GM18519 (cell line): ENCODE data around the gene ZNF598.
"Not testable (repeated sequence)": the region's sequence is repeated elsewhere in the genome, so short reads cannot be mapped to it uniquely, and the experiment has no call there.

Experiments
- ATAC-seq: cut with Tn5 transposase; IDR thresholded peaks from one replicate; pipeline ENCODE4 v1.9.1; 2021; ENCODE audit warnings: mild to moderate bottlenecking, moderate library complexity; ENCODE audit not compliant: unreplicated experiment, low FRiP score

Gene ZNF598

DNA sequence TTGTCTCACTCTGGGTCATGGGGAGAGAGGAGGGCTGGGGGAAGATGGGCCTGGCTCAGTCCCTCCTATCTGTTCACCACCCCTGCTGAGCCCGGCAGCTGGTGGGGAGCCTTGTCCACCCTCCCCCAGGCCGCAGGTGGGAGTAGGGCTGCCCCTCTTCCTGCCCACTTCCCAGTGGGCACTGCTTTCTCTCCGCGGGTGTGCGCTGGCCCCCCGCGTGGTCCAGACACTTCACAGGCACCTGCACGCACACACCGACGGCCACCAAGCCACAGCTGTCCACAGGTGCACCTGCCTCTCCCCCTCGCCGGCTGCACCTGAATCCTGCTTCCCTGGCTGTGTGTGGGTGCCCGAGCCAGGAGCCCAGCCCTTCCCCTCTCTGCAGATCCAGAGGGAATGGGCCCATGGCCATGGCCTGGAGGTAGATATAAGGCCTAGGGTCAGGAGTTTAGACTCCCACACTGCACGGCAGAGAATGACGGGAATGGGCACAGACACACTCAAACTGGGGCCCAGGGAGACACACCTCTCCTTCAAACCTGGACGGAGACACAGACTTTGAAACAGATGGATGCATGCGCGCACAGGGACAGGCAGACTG, 19.1 kb upstream of the ZNF598 start:
- ATAC-seq, result no peak

DNA sequence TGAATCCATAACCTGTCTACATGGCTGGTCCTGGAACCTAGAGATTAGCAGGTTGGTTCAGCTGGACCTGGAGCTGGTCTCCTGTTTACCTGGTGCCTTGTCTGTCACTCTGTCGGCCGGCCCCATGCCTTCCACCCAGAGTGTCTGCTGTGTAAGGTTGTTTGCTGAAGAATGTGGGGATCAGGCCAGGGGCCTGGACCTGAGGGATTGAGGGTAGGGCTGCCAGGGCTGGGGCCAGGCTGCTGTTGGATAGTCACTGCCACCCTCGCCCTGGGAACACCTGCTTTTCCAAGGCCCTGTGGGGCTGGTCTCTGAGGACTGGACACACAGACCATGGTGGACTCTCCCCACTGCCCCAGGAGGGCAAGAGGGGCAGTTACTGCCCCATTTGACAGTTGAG, 18.5 kb upstream of the ZNF598 start:
- ATAC-seq, result no peak

DNA sequence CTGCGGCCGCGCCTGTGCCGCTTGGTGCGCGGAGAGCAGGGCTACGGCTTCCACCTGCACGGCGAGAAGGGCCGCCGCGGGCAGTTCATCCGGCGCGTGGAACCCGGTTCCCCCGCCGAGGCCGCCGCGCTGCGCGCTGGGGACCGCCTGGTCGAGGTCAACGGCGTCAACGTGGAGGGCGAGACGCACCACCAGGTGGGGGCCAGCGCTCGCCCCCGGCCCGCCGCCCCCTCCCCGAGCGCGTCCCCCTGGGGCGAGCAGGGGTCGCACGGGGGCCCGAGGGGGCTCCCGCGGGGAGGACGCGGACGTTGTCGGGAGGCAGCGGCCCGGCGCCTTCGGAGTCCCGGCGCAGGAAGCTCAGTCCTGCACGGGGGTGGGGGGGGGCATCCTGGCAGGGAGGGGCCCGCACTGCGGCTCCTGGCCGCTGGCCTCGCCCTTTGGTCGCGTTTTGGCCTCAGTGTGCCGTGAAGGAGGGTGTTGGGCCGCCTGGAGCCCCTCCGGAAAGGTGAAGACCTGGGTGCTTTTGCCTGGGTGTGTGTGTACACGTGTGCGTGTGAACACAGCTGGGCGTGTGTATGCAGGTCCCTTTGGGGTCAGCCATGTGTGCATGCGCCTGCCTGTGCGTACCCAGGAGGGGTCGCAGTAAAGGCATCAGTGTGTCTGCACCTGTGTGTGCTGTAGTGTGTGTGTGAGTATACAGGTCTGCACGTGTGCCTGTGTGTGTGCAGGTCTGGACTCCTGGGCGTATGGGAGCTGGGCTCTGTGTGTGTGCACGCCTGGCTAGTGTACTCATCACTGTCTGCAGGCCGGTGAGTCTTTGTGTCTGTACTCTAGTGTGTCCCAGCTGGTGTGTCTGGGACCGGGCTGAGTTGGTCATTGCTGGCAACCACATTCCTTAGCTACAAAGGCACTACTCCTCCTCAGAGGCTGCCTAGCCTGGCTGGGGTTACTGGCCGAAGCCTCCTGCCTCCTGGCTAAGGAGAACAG, 17.7 kb upstream of the ZNF598 start:
- ATAC-seq, result no peak

DNA sequence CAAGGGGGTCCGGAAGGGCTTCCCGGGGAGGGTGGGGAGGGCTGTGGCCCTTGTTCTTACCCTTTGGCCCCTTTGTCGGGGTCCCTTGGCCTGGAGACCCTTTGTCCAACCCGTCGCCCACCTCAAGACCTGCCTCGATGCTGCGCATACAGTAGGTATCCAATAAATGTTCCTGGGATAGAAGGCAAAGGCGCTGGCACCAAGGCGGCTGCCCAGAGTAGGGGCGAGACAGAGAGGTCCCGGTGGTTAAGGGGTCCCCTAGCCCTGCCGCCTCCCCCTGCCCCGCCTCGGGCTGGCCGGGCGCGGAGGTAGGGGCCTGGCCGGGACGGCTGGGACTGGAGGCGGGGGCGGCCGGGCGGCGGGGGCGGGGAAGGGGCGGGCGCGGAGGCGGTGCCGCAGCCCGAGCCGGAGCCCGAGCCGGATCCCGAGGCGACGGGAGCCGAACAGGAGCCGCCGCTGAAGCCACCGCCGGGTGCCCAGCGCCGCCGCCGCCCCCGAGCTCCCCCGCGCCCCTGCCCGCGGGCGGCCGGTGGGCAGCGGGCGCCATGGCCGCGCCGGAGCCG, 16.9 kb upstream of the ZNF598 start, which contains the start of gene NHERF2:
NHERF2 (plus strand) TSS at position 442 of the 563 bp plus-strand sequence; CDS start at position 546, 104 bp downstream.
- ATAC-seq, result no peak

DNA sequence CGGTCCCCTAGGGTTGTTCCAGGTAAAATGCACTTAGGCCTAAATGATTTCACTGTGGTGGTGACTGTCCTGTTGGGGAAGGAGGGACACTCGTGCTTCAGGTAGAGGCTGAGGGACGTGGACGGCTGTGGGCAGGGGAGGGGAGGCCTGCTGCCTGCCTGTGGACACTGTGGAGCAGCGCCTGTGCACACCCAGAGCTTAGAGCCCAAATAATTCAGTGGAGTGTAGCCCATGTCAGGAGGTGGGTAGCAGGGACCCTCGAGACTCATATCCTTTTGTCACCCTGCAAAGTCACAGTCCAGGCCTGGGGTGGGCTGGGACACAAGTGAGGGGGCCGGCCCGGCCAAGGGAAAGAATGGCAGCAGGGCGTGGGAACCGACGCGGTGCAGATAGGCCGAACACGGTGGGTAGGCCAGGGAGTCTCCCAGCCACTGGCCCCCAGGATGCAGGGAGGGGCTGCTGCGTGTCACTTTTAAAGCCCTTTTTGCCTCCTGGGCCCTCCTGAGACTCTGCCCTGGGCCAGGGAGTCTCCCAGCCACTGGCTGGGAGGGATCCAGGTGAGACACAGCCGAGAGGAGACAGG, 16.3 kb upstream of the ZNF598 start:
- no peak for ATAC-seq

DNA sequence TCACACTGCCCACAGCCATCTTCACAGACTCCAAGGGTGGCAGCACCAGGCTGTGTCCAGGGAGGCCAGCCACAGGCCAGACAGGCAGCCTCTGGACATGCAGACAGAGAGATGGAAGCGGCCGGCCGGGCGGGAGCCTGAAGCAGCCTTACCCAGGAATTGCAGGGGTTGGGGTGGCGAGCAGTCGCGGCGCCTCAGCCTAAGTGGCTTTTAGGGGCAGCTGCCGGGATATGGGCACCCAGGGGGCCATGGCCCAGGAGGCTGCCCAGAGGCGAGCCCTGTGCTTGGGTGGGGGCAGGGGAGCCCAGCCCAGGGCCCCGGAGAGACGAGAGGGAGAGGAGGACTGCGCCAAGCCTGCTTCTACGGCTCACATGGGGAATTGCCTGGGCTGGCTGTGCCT, 15.6 kb upstream of the ZNF598 start:
- ATAC-seq, result no peak

DNA sequence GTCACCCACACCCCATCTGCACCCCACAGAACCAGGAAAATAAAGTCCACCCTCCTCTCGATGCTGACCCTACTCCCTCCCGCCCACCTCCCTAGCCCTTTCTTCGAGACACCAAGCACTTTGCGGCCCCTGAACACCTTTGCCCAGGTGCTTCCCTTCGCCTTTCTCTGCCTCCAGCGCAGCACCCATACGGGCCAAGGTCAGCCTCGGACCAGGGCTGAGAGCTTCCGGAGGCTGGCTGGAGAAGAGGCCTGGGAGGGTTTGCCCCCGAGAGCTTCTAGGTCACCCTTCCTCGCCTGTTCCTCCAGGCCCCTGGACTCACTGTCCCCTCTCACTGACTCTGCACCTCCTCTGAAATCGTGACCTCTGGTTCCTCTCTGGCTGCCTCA, 14.4 kb upstream of the ZNF598 start:
- ATAC-seq, result no peak

DNA sequence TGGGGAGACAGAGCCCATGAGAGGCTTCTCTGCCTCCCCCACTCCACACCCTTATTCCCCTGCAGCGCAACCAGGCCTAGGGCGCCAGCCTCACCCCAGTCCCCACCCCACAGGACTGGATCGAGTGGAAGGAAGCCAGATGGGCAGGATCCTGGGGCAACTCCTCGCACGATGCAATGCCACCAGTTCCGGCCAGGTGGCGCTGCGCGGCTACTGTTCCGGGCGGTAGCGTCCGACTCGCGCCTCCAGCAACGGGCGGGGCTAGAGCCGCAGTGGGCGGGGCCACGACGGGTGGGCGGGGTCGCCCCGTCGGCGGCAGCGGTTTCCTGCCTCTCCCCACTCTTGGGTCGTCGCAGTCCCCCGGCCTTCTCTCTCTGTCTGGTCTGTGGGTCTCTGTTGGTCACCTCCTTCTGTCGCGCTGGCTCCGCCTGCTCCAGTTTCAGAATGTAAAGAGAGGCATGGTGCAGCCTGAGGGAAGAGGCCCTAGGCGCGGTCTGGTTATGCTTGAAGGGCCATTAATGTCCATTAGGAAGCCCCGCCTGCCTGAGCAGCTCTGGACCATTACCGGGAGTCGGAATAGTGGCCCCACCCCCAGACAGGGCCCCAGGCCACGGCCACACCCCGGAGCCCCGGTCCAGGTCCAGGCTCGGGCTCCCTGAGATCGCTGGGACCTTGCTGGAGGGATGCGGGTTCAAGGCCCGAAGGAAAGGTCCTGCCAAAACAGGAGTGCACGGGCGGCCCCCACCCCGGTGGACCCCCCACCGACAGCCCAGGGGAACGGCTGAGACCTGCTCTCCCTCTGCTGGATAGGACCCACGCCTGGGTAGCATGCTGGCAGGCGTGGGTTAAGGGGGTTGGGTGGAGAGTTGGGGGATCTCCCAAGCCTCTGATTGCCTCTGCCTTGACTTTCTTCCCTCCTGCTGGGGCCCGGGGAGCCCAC, 13.7 kb upstream of the ZNF598 start:
- ATAC-seq, result peak; percentile 81

DNA sequence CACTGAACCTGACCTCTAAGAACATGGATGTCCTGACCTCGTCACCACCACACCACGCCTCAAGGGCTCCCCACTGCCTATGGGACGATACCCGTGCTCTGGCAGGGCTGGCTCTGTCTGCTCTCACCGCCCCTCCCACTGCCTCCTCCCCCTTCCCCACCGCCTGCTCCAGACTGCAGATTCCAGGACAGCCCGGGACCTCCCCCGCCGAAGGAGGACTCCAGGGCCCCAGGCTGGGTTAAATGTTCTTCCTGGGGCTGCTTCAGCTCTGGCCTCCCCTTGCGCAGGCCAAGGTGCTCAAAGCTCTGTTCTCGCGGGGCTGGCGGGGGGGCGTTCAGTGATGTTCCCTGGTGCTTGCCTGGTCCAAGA, 13.1 kb upstream of the ZNF598 start:
- ATAC-seq, result no peak

DNA sequence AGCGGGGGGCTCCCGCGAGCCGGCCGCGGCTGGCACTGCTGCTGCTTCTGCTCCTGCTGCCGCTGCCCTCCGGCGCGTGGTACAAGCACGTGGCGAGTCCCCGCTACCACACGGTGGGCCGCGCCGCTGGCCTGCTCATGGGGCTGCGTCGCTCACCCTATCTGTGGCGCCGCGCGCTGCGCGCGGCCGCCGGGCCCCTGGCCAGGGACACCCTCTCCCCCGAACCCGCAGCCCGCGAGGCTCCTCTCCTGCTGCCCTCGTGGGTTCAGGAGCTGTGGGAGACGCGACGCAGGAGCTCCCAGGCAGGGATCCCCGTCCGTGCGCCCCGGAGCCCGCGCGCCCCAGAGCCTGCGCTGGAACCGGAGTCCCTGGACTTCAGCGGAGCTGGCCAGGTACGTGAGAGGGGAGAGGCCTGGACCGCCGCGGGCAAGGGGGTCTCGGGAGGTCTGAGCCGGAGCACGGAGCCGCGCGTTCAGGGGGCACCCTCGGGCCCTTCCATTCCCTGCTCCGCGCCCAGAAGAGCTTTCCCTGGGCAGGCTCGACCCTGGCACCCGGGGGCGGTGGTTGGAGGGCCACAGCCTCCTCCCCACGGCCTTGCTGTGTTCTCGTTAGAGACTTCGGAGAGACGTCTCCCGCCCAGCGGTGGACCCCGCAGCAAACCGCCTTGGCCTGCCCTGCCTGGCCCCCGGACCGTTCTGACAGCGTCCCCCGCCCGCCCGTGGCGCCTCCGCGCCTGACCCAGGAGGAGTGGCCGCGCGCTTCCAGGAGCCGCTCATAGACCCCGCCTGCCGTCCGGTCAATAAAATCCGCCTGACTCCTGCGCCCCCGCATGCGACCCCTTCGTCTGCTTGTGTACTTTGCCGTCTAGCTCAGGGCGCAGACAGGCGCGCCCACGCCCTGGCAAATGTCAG, 10.6 kb upstream of the ZNF598 start:
- ATAC-seq, result no peak

DNA sequence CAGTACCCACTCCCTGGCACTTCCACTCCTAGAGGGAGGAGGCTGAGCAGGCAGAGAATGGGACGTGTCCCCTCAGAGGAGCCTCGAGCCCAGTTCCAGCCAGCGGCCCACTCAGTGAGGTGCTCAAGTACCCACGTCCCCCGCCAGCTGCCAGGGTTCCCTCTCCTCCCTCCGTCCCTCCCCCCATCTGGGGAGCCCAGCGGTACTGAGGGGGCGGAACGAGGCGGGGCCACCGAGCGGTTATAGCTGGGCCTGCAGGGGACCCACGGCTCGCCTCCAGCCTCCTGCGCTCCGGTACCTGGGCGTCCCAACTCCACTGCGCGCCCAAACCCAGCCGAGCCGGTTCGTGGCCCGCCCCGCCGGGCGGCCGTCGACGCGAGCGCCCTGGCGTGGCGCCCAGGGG, 9.9 kb upstream of the ZNF598 start, which contains the start of gene NPW:
NPW (plus strand) TSS at position 268 of the 403 bp plus-strand sequence.
- ATAC-seq, result no peak

DNA sequence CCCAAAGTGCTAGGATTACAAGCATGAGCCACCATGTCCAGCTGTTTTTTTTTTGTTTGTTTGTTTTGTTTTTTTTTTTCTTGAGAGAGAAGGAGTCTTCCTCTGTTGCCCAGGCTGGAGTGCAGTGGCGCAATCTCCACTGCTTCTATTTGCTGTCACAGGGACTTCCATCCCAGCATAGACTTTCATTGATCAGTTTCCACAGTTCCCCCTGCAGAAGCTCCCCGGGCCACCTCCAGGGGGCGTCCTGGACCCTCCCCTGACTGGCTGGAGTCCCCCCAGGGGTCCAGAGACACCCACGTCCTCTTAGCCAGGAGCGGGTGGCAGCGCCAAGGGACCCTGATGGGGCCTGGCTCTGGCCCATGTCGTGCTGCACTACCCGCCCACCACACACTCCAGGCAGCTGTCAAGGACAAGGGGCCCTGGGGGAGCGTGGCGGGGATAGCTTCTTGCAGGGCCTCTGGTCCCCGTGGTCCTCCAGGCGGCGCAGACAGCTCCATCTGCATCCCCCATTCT, 6.8 kb upstream of the ZNF598 start:
- no peak for ATAC-seq

DNA sequence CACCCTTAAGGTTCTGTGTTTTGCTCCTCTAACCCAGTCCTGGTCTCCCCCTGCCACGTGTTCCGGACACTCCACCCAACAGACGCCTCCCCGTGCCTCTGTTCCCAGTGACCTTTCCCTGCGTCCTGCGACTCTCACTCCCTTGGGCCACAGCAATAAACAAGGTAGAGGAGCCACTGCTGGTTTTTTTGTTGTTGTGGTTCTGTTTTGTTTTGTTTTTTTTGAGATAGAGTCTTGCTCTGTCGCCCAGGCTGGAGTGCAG, 6.3 kb upstream of the ZNF598 start:
- ATAC-seq, result no peak

DNA sequence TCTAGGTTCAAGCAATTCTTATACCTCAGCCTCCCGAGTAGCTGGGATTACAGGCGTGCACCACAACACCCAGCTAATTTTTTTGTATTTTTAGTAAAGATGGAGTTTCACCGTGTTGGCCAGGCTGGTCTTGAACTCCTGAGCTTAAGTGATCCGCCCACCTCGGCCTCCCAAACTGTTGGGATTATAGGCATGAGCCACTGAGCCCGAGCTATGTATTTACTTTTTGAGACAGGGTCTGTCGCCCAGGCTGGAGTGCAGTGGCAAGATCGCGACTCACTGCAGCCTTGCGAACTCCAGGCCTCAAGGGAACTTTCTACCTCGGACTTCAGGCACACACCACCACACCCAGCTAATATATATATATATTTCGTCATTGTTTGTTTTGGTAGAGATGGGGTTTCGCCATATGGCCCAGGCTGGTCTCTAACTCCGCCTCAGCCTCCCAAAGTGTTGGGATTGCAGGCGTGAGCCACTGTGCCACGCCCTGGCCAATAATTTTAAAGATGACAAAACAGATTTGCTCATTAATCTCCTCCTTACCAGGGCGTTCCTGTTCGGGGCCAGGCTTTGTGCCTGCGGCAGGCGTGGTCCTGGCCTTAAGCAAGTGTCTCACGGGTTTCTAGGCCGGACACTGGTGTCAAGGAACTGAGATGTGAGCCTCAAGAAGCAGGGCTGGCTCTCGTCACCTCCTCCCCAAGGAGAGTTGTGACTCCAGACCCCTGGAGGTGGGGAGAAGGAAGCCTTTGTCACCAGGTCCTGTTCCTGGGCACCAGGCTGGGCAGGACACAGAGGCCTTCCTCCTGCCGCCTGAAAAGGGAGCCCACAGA, 5.7 kb upstream of the ZNF598 start:
- ATAC-seq, result no peak

DNA sequence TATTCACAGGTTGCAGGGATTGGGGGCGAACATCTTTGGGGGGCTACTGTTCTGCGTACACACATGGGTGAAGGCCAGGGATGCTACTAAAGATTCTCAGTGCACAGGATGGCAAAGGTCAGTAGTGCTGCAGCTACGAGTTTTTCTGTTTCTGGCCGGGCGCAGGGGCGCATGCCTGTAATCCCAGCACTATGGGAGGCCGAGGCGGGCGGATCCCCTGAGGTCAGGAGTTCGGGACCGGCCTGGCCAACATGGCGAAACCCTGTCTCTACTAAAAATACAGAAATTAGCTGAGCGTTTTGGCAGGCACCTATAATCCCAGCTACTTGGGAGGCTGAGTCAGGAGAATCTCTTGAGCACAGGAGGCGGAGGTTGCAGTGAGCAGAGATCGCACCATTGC, 3.9 kb upstream of the ZNF598 start:
- ATAC-seq, result no peak

DNA sequence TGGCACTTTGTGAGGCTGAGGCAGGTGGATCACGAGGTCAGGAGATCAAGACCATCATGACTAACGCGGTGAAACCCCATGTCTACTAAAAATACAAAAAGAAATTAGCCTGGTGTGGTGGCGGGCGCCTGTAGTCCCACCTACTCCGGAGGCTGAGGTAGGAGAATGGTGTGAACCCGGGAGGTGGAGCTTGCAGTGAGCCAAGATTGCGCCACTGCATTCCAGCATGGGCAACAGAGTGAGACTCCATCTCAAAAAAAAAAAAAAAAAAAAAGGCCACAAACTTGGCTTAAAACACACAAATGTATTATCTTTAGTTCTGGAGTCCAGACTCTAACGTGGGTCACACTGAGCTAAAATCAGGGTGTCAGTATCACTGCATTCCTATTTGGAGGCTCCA, 2.1 kb upstream of the ZNF598 start:
- ATAC-seq, result not testable (repeated sequence)

DNA sequence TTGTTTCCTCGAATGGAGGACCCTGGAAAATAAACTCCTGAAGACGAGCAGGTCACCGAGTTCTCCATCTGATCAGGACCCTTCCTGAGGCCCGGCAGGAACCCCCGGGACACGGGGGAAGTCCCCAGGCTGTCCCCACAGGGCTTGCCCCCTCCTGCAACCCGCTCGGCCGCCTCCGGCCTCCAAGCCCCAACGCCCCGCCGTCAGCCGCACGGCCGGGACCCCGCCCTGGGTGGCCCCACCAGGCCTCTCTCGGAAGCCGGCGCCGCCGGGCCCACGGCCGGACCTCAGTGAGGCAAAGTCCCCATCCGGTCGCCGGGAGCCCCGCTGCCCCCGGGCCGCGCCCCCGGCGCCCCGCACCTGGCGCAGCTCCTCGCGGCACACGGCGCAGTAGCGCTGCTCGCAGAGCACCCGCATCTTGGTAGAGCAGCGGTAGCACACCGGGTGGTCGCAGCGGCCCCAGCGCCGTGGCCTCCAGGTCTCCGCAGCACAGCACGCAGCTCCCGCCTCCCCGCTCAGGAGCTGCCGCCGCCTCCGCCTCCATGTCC, 383 bp downstream of the ZNF598 start:
- peak; percentile 17 for ATAC-seq

DNA sequence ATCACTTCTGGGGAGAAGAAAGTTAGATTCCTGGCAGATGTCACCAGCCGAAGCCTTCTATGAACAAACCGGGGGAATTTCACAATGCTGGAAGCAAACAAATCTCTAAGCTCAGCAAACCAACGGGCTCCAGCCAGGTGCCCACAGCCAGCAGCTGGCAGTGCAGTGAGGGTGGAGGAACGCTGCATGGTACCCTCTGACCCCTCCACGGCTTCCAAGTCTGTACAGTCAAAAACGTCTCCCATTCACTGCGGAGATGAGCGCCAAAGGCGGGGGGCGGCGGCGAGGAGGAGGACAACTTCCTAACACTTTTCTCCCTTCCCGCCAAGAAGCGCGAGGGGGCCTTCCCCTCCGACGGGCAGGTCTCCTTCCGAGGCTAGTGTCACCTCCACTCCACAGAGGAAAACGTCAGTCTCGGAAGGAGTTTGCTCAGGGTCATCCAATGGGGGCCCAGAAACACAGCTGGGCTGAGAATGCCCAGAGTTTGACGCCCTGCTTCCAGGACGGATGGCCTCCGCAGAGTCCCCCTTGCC, 924 bp downstream of the ZNF598 start:
- ATAC-seq, result no peak
